ENCODE data around the gene P4HA1.

Gene P4HA1

GRCh38 chr10:72979709-72980108, 117.0 kb downstream of the P4HA1 start:
- DNase-seq (ENCODE audit: low read depth): no peak

DNA sequence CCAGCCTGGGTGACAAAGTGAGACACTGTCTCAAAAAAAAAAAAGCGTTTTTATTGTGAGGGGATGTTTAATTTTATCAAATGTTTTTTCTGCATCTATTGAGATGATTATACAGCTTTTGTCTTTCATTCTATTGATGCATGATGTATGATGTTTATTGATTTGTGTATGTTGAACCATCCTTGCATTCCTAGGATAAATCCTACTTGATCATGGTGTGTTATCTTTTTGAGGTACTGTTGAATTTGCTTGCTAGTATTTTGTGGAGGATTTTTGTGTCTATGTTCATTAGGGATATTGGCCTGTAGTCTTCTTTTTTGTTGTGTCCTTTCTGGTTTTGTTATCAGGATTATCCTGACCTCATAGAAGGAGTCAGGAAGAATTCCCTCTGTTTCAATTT, 119.8 kb downstream of the P4HA1 start:
- no peak for DNase-seq (ENCODE audit: low read depth)
